Small intestine (tissue), 7 donors: Measurements from ENCODE around the gene FAM72C. TPM values are rescaled to one million over a fixed set of nuclear protein-coding genes. Genes with fewer than 3 reads are reported as not detected.
"Not testable (repeated sequence)": the region's sequence is repeated elsewhere in the genome, so short reads cannot be mapped to it uniquely, and the experiment has no call there.

Experiments used
- DNase-seq, 2 donors: peaks; one replicate each; pipeline versions ENCODE4 v3.0.0 to v3.0.0-alpha.2; 2013
- FAIRE-seq: peaks from 2 replicates; lab custom pipeline; 2012; peaks lifted over from hg19 to GRCh38; lab: Jason Lieb, UNC
- H3K27ac ChIP-seq, 3 donors: one replicate each; pipeline ENCODE4 v1.5.1; 2013; ENCODE audit warnings: low read length in 2 of 3, mild to moderate bottlenecking in 2 of 3, control low read depth in 1 of 3, inconsistent platforms in 1 of 3, low read depth in 1 of 3, moderate library complexity in 1 of 3
- H3K27me3 ChIP-seq, 3 donors: one replicate each; pipeline ENCODE4 v1.6.1; 2013; ENCODE audit warnings: low read length in 3 of 3, inconsistent platforms in 1 of 3; ENCODE audit not compliant: control insufficient read depth in 3 of 3, insufficient read depth in 3 of 3
- H3K36me3 ChIP-seq, 3 donors: one replicate each; pipeline ENCODE4 v1.6.1; 2013; ENCODE audit warnings: low read length in 3 of 3, inconsistent platforms in 1 of 3, low read depth in 1 of 3, mild to moderate bottlenecking in 1 of 3, moderate library complexity in 1 of 3; ENCODE audit not compliant: control insufficient read depth in 3 of 3, insufficient read depth in 2 of 3
- H3K4me1 ChIP-seq, 3 donors: one replicate each; pipeline ENCODE4 v1.6.1; 2013; ENCODE audit warnings: low read length in 2 of 3, inconsistent platforms in 1 of 3, low read depth in 1 of 3, mild to moderate bottlenecking in 1 of 3, moderate library complexity in 1 of 3; ENCODE audit not compliant: control insufficient read depth in 3 of 3, insufficient read depth in 2 of 3
- H3K4me3 ChIP-seq, 3 donors: one replicate each; pipeline ENCODE4 v1.5.1; 2013; ENCODE audit warnings: low read length in 3 of 3, control low read depth in 1 of 3, inconsistent platforms in 1 of 3, low read depth in 1 of 3, mild to moderate bottlenecking in 1 of 3, moderate library complexity in 1 of 3
- H3K9me3 ChIP-seq, 2 donors: one replicate each; pipeline ENCODE4 v1.6.1; 2013; ENCODE audit warnings: low read depth in 1 of 2, low read length in 1 of 2; ENCODE audit not compliant: control insufficient read depth in 2 of 2, insufficient read depth in 1 of 2
- WGBS, 3 donors: extraction: QIAGEN DNeasy Blood & Tissue Kit; methylation state at CpG; one replicate each; pipeline ENCODE4 v1.1.7; 2013; 5-methylcytosine and 5-hydroxymethylcytosine counted together
- polyA plus RNA-seq, 4 donors: library from polyadenylated mRNA; stranded (reverse) in 3 of 4; unstranded in 1 of 4; fragments of 200-250 nt in 3 of 4; fragments of 120-200 nt in 1 of 4; gene quantifications; one replicate each; pipeline versions ENCODE4 v1.2.1 to v1.2.3, GENCODE V29; 2013
- donor health status: healthy with polysubstance abuse.
- donor health status: control.
- donor health status: control.
- donor health status: Bipolar disorder and iron deficiency.
- donor health status: healthy.

Gene FAM72C
- polyA plus RNA-seq, 4 donors: 0.22 to 1.6 (median 1.3) TPM; not detected in 1

DNA sequence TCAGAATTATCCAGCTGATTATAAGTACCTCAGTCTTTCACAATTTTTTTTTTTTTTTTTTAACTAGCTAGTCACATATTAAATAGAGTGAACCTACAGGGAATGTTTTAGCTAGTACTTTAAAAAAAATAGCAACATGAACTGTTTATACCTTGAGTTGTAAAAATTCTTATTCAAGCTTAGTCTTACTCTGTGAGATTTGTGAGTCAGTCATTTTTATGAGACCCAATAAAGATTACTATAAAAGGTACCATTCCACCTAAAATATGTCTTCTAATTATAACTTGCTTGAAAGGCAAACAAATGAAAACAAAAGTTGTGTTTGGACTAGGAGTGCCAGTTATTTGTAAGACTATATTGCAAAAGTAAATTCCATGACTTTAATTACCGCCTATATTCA is 5.9 kb downstream of the FAM72C start:
- H3K9me3 ChIP-seq, H3K27ac ChIP-seq, FAIRE-seq, H3K4me1 ChIP-seq, DNase-seq, H3K4me3 ChIP-seq, H3K27me3 ChIP-seq, H3K36me3 ChIP-seq: not testable (repeated sequence)
- no CpG with 5 or more reads among the region's 1 CpG for WGBS, 3 donors

DNA sequence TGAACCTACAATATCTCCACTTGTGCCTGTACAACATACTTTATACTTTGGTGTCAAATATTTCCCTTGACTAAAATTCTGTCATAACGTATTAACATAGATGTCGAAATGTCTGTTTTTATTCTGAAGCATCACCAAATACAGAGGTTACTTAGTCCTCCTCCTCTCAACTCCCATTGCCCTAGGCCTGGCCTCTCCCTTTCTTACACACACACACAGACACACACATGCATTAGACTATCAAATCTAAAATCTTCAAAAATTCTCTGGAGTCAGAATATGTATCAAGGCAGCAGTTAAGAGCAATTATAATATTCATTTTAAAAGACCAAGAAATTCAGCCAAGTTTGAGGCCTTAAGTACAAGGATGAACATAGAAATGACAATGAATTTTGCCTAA is 7.5 kb downstream of the FAM72C start:
- H3K9me3 ChIP-seq, H3K36me3 ChIP-seq, H3K27me3 ChIP-seq, FAIRE-seq, H3K4me1 ChIP-seq, H3K27ac ChIP-seq, H3K4me3 ChIP-seq, DNase-seq: not testable (repeated sequence)
- WGBS, 3 donors: no CpG with 5 or more reads among the region's 2 CpGs

DNA sequence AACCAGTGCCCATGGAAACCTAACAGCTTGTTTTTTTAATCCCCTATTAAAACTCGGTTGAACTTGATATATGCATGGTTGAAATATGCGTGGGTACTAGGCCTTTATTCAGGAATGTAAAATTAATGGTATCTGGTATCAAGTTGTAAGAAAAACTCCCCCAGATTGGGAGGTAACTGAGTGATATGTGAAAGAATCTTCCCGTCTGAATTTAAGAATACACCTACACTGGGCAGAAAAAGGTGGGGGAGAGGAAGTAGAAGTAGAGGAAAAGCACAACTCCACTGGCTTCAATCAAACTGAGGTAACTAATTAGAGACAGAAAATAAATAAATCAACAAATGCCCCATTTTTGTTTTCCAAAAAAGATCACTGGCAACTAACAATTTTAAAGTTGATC is 15.9 kb downstream of the FAM72C start:
- not testable (repeated sequence) for H3K9me3 ChIP-seq, H3K27ac ChIP-seq, DNase-seq, H3K27me3 ChIP-seq, H3K4me3 ChIP-seq, FAIRE-seq, H3K4me1 ChIP-seq, H3K36me3 ChIP-seq
- no CpG with 5 or more reads among the region's 3 CpGs for WGBS, 3 donors

DNA sequence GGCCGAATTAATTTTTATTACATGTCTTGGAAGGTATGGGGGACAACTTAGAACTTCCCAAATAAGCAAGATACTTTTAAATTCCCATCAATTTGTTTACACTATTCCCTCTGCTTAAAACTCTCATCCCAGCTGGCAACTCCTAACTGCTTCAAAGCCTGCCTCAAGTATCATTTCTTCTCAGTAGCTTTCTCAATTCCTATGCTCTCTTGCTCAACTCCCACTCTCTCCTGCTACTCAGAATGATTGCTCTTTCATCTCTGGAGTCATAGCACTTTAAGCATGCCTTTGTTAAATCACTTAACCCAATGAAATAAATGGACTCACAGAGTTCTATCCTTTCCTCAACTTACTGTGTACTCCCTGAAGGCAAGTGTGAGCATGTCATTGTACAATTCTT is 18.9 kb downstream of the FAM72C start:
- not testable (repeated sequence) for H3K9me3 ChIP-seq, H3K4me1 ChIP-seq, H3K4me3 ChIP-seq, H3K27me3 ChIP-seq, DNase-seq, H3K36me3 ChIP-seq, H3K27ac ChIP-seq, FAIRE-seq
- no CpG with 5 or more reads among the region's 1 CpG for WGBS, 3 donors

DNA sequence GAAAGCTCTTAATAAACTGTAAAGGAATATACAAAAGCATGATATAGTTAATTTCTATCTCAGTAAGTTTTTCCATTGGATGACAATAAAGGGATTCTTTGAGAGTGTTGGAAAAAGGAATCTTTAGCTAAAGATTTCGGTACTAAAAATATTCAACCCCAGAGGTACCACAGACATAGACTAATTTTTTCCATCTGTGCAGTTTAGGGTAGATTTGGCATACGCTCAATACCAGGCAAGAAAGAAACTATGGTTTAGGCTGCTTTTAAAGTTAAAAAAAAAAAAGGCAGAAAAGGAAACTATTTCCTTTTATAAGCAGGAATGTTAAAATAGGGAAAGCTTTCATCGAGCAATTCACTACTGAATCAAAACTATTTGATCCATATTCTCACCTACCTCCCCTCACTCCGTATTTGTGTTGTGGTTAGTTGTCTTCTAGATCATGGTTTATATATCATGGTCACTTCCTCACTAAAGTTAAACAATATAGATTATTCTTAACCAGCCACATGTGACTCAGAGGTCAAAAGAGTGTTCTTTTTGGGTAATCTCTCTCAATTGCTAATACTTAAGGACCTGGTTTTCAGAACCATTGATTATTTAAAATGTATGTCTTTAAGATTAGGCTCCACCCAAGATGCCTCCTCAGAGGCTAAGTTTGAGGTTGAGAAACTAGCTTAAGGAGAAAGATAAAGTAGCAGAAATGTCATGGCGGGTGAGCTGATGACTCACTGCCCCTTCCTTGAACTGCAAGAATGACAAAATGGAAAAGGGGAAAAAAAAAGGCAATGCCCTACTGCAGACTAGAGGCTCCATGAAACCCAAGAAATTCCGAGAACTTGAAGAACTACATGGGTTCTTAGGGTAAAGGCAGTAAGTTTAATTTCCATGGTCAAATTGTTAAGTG is 20.0 kb downstream of the FAM72C start:
- not testable (repeated sequence) for DNase-seq, H3K4me3 ChIP-seq, H3K27me3 ChIP-seq, H3K27ac ChIP-seq, H3K9me3 ChIP-seq, H3K36me3 ChIP-seq, H3K4me1 ChIP-seq, FAIRE-seq
- WGBS, 3 donors: no CpG with 5 or more reads among the region's 6 CpGs

DNA sequence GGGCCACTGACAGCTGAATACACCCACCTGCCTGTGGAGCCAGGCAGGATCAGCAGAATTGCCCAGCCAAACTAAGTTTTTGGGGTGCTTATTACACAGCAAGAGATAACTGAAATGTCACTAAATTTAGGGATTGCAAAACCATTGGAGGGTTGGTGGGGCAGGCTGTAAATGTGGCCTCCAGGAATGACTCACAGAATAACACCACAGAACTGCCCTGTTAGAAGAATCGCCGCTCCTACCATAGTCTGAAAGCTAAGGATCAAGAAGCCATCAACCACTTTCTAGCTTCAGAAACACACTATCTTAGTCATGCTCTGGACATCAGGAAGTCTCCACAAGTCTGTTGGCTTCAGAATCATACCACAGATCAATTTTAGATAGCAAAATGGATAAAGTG is 24.0 kb downstream of the FAM72C start:
- DNase-seq, FAIRE-seq, H3K27ac ChIP-seq, H3K9me3 ChIP-seq, H3K36me3 ChIP-seq, H3K4me3 ChIP-seq, H3K4me1 ChIP-seq, H3K27me3 ChIP-seq: not testable (repeated sequence)
- WGBS, 3 donors: no CpG with 5 or more reads among the region's 2 CpGs

DNA sequence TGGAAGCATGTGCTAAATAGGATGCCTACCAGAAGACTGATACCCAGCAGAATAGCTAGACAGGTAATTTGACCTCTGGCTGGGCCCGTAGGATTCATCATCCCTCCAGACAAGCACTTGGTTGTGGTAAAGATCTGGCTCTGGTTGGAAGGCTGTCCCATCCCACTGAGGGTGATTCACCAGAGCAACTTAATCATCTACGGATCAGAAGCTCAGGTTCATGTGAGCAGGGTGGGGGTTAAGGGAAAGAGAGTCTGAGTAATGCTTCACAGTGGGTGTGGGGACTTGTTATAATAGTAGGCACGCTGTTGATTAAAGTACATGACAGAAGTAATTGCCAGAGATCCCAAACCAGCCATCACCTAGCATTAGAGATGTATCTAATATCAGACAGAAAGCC is 26.5 kb downstream of the FAM72C start:
- FAIRE-seq, H3K27me3 ChIP-seq, H3K9me3 ChIP-seq, H3K27ac ChIP-seq, H3K4me1 ChIP-seq, DNase-seq, H3K4me3 ChIP-seq, H3K36me3 ChIP-seq: not testable (repeated sequence)
- no CpG with 5 or more reads among the region's 3 CpGs for WGBS, 3 donors

DNA sequence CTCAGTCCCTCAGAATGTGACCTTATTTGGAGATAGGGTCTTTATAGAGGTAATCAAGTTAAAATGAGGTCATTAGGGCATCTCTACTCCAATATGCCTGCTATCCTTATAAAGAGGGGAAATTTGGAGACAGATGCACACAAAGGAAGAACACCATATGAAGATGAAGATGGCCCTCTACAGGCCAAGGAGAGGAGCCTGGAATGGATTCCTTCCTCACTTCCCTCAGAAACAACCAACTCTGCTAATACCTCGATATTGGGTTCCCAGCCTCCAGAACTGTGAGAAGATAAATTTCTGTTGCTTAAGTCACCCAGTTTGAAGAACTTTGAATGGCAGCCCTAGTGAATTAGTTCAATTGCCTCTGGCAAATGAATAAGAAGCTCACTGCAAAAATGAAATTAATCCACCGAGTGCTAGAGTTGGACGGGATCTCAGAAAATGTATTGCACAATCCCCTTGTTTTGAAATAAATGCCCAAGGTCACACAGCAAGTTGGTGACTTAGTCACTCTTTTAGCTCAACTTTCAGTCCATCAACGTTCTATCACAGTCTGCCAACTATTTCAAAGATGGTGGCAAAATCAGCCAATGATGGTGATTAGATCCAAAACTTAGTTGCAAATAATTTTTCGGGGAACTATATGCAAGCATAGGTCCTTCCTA is 27.1 kb downstream of the FAM72C start:
- not testable (repeated sequence) for H3K9me3 ChIP-seq, H3K4me3 ChIP-seq, H3K27ac ChIP-seq, H3K36me3 ChIP-seq, DNase-seq, FAIRE-seq, H3K4me1 ChIP-seq, H3K27me3 ChIP-seq
- WGBS, 3 donors: no CpG with 5 or more reads among the region's 5 CpGs
